ENCODE measurements around the gene S100A9.
"Not testable (repeated sequence)": the region's sequence is repeated elsewhere in the genome, so short reads cannot be mapped to it uniquely, and the experiment has no call there.

The S100A9 gene

GRCh38 chr1:153405825-153406599 is 48.4 kb downstream of the S100A9 start:
- DNase-seq (ENCODE audit: low read depth in 2 of 2): not testable (repeated sequence)

DNA sequence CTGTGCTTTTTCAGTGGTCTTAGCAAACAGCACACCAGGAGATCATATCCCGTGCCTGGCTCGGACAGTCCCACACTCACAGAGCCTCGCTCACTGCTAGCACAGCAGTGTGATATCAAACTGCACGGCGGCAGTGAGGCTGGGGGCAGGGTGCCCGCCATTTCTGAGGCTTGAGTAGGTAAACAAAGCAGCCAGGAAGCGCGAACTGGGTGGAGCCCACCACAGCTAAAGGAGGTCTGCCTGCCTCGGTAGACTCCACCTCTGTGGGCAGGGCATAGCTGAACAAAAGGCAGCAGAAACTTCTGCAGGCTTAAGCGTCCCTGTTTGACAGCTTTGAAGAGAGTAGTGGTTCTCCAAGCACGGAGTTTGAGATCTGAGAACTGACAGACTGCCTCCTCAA is 49.6 kb downstream of the S100A9 start:
- DNase-seq (ENCODE audit: low read depth in 2 of 2): not testable (repeated sequence)
